Measurements from ENCODE around the gene MEIOB. TPM values are rescaled to one million over a fixed set of nuclear protein-coding genes. Genes with fewer than 3 reads are reported as not detected.

The MEIOB gene
- total RNA-seq, 1 donor from 2014 or later = not detected

GRCh38 chr16:1917665-1918350 is 45.8 kb upstream of the MEIOB start:
- Mint-ChIP-seq H3K9me3 (no peaks in the 10 kb centered on the region), H3K4me1 (peaks cover 5% of the 10 kb centered on the region), H3K27ac (no peak overlapping the region), H3K4me3 (no peak overlapping the region), H3K36me3 (ENCODE audit: low read depth) (no peaks in the 10 kb centered on the region), H3K27me3 (peaks cover 39% of the 10 kb centered on the region)
- ChIA-PET POLR2A (no interaction called here), CTCF (no interaction called here)
- TF ChIP-seq CTCF (IDR thresholded peaks at IDR 0.05) = no peak
- ATAC-seq (ENCODE audit: low read depth) (no peak), DNase-seq (no peak)
- intact Hi-C loops (cut with micrococcal nuclease) = no loop called here

GRCh38 chr16:1917056-1917664 is 45.2 kb upstream of the MEIOB start:
- DNase-seq = no peak
- intact Hi-C loops (cut with micrococcal nuclease) = no loop called here
- H3K27me3 Mint-ChIP-seq = peaks cover 34% of the 10 kb centered on the region
- no peaks in the 10 kb centered on the region for H3K36me3 Mint-ChIP-seq (ENCODE audit: low read depth)
- no peak for ATAC-seq (ENCODE audit: low read depth)
- peaks cover 5% of the 10 kb centered on the region for H3K4me1 Mint-ChIP-seq
- ChIA-PET POLR2A (no interaction called here), CTCF (no interaction called here)
- H3K27ac Mint-ChIP-seq = no peak overlapping the region
- no peaks in the 10 kb centered on the region for H3K9me3 Mint-ChIP-seq
- TF ChIP-seq CTCF (IDR thresholded peaks at IDR 0.05) = no peak
- H3K4me3 Mint-ChIP-seq = no peak overlapping the region

GRCh38 chr16:1916640-1916990 is 44.7 kb upstream of the MEIOB start:
- peaks cover 5% of the 10 kb centered on the region for H3K4me1 Mint-ChIP-seq
- no peaks in the 10 kb centered on the region for H3K36me3 Mint-ChIP-seq (ENCODE audit: low read depth)
- H3K27ac Mint-ChIP-seq = no peak overlapping the region
- ChIA-PET CTCF (no interaction called here), POLR2A (no interaction called here)
- intact Hi-C loops (cut with micrococcal nuclease) = no loop called here
- H3K27me3 Mint-ChIP-seq = peaks cover 34% of the 10 kb centered on the region
- H3K9me3 Mint-ChIP-seq = no peaks in the 10 kb centered on the region
- no peak overlapping the region for H3K4me3 Mint-ChIP-seq
- ATAC-seq (ENCODE audit: low read depth) (no peak), DNase-seq (no peak)
- no peak for TF ChIP-seq CTCF (IDR thresholded peaks at IDR 0.05)

- no peak overlapping the region for H3K4me3 Mint-ChIP-seq
- ATAC-seq (ENCODE audit: low read depth) (no peak), DNase-seq (no peak)
- ChIA-PET CTCF (no interaction called here), POLR2A (no interaction called here)
- no peak overlapping the region for H3K27ac Mint-ChIP-seq
- peaks cover 2% of the 10 kb centered on the region for H3K4me1 Mint-ChIP-seq
- no peaks in the 10 kb centered on the region for H3K9me3 Mint-ChIP-seq
- no peak for TF ChIP-seq CTCF (IDR thresholded peaks at IDR 0.05)
- intact Hi-C loops (cut with micrococcal nuclease) = no loop called here
- H3K27me3 Mint-ChIP-seq = peaks cover 30% of the 10 kb centered on the region
- no peaks in the 10 kb centered on the region for H3K36me3 Mint-ChIP-seq (ENCODE audit: low read depth)
These were observed 44.0 kb upstream of the MEIOB start for GRCh38 chr16:1915732-1916639.

- TF ChIP-seq CTCF (IDR thresholded peaks at IDR 0.05) = no peak
- CTCF ChIA-PET = no interaction called here
- H3K27me3 Mint-ChIP-seq = peaks cover 22% of the 10 kb centered on the region
- no peak for DNase-seq
- H3K9me3 Mint-ChIP-seq = no peaks in the 10 kb centered on the region
- no peak overlapping the region for H3K4me3 Mint-ChIP-seq
- H3K36me3 Mint-ChIP-seq (ENCODE audit: low read depth) = no peaks in the 10 kb centered on the region
- H3K4me1 Mint-ChIP-seq = no peaks in the 10 kb centered on the region
- intact Hi-C loops (cut with micrococcal nuclease) = no loop called here
- POLR2A ChIA-PET = no interaction called here
- ATAC-seq (ENCODE audit: low read depth) = no peak
- H3K27ac Mint-ChIP-seq = no peak overlapping the region
These were observed 43.0 kb upstream of the MEIOB start for GRCh38 chr16:1914988-1915387.

Measured in activated B cell treated with CpG ODN at 0.5 μM for 24 hours (primary cell).